ENCODE results near the gene ING5.

The ING5 gene

GRCh38 chr2:241672243-241673188 is 29.3 kb upstream of the ING5 start:
- DNase-seq (ENCODE audit: low read depth), result no peak

- DNase-seq (ENCODE audit: low read depth), result no peak
Observed at GRCh38 chr2:241673189-241673663, 28.6 kb upstream of the ING5 start.

GRCh38 chr2:241673797-241674725 is 27.8 kb upstream of the ING5 start:
- no peak for DNase-seq (ENCODE audit: low read depth)

GRCh38 chr2:241675885-241676284 is 26.0 kb upstream of the ING5 start:
- DNase-seq (ENCODE audit: low read depth), result no peak

GRCh38 chr2:241676665-241677064 is 25.2 kb upstream of the ING5 start:
- DNase-seq (ENCODE audit: low read depth), result no peak

- no peak for DNase-seq (ENCODE audit: low read depth)
Observed at GRCh38 chr2:241677392-241677791, 24.4 kb upstream of the ING5 start.

GRCh38 chr2:241678307-241678706 is 23.5 kb upstream of the ING5 start:
- DNase-seq (ENCODE audit: low read depth), result no peak

- DNase-seq (ENCODE audit: low read depth), result no peak
Observed at GRCh38 chr2:241678784-241679540, 22.9 kb upstream of the ING5 start.

- no peak for DNase-seq (ENCODE audit: low read depth)
Observed at GRCh38 chr2:241680044-241680443, 21.8 kb upstream of the ING5 start.

GRCh38 chr2:241680827-241681599 is 20.8 kb upstream of the ING5 start:
- no peak for DNase-seq (ENCODE audit: low read depth)

- DNase-seq (ENCODE audit: low read depth), result no peak
Observed at GRCh38 chr2:241686324-241686649, 15.6 kb upstream of the ING5 start.

- peak; percentile 94 for DNase-seq (ENCODE audit: low read depth)
Observed at GRCh38 chr2:241686650-241687425, 15.0 kb upstream of the ING5 start, which contains the start of gene DTYMK. DTYMK (minus strand) TSS chr2:241686815; CDS start chr2:241686783, 32 bp downstream.

GRCh38 chr2:241689306-241689705 is 12.5 kb upstream of the ING5 start:
- no peak for DNase-seq (ENCODE audit: low read depth)

GRCh38 chr2:241690202-241690717 is 11.6 kb upstream of the ING5 start:
- DNase-seq (ENCODE audit: low read depth), result no peak

GRCh38 chr2:241692448-241692847 is 9.4 kb upstream of the ING5 start:
- DNase-seq (ENCODE audit: low read depth), result no peak

GRCh38 chr2:241695651-241696050 is 6.2 kb upstream of the ING5 start:
- DNase-seq (ENCODE audit: low read depth), result no peak

GRCh38 chr2:241701149-241701398 is 765 bp upstream of the ING5 start:
- DNase-seq (ENCODE audit: low read depth), result no peak

- DNase-seq (ENCODE audit: low read depth), result peak; percentile 79
Observed at GRCh38 chr2:241702155-241703031, 554 bp downstream of the ING5 start.

GRCh38 chr2:241703032-241703604 is 1.3 kb downstream of the ING5 start:
- no peak for DNase-seq (ENCODE audit: low read depth)
